Stimulated activated CD4-positive, alpha-beta T cell treated with anti-CD3 and anti-CD28 coated beads, Interleukin-2, amount 100 ng/mL, for 24 hours (primary cell): ENCODE results near the gene S1PR3.

ENCODE experiments used
- DNase-seq, 2 donors: peaks; one replicate each; pipeline ENCODE4 v3.0.0-alpha.2; 2020

The S1PR3 gene

DNA sequence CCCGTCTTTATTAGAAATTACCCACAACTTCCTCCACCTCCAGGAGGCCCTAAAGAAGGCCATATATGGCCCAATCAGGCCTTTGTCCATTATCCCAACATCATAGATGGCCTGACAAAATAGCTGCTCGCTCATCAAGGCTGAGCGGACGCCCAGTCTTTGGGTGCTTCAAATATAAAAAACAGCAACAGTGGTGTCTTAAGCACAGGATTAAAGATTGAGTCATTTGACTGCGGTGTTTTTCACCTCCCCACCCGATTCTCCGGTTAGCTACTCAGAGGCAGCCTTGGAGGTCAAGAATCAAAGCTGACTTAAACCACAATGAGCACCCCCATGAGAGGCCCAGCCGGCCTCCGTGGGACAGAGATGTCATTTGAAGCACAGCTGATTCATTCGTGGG, 18.8 kb downstream of the S1PR3 start:
- DNase-seq, result no peak

GRCh38 chr9:89010526-89011111, 19.4 kb downstream of the S1PR3 start:
- no peak for DNase-seq

DNA sequence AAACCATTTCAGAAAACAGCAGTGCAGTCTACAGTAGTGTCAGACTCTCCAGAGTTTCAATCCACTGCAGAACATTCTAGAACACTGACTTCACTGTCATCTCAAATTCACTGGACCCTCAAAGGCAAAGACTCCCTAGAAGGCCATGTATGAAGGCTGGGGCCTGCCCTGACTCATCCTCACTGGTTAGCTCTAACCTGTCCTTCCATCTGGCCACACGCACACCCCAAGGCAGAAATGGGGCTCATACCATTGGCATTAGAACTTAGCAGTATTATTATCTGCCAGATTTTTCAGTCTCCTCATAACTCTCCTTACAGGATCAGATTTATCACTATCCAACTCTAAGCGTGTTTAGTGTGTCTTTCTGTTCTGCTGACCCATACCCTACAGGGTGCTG, 20.4 kb downstream of the S1PR3 start:
- no peak for DNase-seq

DNA sequence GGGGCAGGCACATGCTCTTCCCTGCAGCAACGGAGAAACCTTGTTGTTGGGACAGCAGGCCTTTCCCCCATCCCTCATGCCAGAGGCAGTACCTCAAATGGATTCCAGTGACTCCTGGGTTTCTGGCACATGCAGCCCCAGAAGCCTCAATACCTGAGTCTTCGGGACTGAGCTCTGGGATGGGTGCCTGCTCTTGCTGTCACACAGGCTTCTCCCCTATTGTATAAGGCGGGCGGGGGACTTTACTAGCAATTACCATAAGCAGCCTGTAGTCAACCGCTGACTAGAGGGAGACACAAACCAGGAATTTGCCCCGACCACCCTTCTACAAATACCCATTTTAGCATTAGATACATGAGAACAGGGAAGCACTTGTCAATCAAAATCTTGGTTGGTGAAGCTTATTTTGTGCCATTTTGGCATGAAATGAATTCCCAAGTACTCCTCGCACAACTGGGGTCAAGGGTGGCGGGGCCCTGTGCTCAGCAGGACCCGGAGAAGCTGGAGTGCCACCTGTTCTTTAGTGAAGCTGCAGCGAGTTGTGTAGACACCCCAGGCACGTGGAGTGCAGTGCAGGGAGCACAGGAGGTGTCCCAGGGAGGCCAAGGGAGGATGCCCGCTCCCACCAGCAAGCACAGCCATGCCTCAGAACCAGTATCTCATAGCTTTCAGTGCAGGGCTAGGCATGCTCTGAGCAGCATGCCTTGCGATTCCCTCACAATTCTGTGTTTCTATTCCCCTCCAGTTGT, 21.2 kb downstream of the S1PR3 start:
- DNase-seq, result no peak

DNA sequence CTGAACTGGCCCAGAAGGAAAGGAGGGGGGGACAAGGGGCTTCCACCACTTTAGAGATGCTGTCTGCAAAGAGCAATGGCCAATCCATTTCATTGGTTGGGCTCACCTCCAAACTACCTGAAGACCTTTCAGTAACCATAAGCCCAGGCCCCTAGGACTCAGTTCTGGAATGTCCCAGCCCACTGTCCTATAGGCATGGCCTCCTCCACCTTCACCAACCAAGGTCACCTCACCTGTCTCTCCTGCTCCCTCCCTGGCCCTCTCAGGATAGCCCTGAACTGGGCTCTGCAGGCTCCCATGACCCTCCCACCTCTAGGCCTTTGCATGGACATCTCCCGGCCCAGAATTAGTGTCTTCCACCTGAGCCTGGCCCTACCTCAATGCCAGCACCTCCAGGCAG, 22.4 kb downstream of the S1PR3 start:
- no peak for DNase-seq

DNA sequence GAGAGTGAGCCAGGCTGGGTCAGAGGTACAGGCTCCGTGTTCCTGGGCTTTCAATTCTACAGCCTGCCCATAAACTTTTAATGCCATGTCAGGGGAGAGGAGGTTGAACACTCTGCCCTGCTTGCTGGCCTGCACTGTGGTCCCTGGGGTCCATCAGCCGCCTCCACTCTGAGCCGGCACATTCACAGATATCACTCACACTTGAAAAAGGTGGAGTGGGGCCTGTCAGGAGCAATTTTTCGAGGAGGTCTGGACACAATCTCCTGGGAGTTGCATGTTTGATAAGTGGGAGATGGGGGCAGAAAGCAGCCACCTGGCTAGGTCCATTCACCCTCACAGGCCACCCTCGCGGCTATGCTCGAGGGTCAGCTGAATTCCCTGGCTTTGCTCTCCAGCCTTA, 22.9 kb downstream of the S1PR3 start:
- DNase-seq, result no peak

- no peak for DNase-seq
These were observed 24.1 kb downstream of the S1PR3 start for GRCh38 chr9:89015336-89015735.

- DNase-seq, result no peak
These were observed 29.5 kb downstream of the S1PR3 start for GRCh38 chr9:89020754-89021153.

DNA sequence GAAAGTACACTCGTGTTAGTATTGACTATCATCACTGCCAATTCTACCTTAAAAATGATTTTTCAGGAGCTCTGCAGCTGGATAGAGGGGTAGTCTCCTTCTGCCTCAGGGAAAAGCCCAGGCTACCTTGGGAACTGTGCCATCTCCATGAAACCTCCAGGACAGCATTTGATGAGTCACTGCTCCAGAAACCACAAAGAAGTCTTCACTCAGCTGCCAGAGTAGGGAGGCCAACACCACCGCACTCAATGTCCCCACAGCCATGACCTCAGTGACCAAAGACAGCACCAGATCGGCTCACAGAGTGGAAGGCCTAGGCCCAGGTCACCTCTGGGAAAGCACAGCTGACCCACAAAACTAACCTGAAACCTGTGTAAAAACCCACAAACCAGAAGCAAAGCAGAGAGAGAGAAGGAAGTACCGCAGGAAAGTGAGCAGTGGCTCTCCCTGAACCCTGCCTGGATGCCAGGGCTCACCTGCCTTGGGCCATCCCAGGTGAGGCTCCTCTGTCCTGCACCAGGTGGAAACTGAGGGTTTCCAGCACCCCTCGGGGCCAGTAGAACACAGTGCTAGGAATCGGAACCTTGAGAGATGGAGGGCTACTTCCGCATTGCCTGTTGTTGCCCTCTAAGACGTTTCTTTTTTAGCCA, 30.0 kb downstream of the S1PR3 start:
- DNase-seq, result no peak

DNA sequence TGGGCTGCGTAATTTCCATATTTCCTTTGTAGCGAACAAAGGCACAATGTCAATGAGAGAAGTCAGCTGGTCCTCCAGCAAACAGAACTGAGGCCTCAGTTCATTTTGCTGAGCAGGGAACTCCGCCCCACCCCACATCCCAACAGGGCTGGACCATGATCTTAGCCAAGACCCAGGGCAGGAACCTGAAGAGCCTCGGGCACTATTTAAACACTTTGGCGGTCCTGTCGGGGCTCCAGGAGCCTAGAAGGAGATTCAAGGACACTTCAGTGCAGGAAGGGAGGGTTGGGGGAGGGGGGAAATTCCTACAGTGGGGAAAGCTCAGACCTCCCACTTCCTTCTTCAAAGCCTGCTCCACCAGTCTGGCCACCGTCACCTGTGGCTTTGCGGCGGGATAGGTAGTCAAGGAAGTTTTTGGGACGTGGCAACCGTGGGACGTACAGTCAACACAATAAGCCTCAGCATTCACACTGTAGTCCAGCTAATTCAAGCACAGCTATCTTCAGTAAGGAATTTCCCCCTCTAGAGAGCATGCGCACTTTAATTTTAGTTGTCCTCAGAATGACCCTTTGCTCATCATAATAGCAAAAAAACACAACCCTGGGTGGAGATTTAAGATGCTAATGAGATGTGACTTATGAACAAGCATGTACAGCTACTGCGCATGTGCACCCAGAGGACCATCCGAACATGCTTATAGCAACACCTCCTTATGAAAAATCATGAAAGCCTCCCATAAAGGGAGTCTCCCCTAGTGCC, 30.9 kb downstream of the S1PR3 start:
- DNase-seq, result no peak

DNA sequence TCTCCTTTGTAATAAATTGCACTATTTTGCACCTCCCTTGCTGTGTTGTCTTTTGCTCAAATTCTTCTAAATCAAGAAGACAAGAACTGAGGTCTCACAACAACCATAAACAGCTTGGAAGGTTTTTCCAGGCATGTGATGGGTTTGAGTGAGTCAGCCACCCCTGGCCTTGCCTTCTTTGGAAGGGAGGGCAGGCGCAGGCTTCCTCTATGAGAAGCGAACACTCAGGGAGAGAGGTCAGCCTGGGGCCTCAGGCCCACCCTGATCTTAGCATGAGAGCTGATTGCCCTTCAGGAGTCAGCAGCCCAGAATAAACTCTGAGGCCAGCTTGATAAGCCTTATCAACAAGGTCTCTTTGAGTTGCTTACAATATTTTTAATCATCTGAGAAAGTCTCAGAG, 31.6 kb downstream of the S1PR3 start:
- DNase-seq, result no peak

- no peak for DNase-seq
These were observed 32.5 kb downstream of the S1PR3 start for GRCh38 chr9:89023740-89024139.

DNA sequence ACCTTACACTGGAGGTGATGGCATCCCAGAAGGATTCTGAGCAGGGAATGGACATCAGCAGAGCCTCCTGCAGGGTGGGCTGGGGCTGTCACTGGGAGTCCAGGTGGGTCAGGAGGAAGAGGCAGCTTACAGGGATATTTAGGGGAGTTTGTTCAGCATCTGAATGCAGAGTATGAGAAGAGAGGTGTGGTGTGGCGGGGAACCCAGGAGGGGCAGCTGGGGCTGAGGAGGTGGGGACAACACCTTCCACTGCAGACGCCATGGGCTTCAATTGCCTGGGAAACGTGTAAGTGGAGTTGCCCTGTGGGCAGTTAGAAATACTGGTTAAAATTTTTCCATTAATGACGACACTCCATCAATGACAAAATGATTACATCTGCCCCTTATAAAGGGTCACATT, 33.5 kb downstream of the S1PR3 start:
- no peak for DNase-seq

- no peak for DNase-seq
These were observed 34.3 kb downstream of the S1PR3 start for GRCh38 chr9:89025553-89025952.

- no peak for DNase-seq
These were observed 35.6 kb downstream of the S1PR3 start for GRCh38 chr9:89026876-89027275.

DNA sequence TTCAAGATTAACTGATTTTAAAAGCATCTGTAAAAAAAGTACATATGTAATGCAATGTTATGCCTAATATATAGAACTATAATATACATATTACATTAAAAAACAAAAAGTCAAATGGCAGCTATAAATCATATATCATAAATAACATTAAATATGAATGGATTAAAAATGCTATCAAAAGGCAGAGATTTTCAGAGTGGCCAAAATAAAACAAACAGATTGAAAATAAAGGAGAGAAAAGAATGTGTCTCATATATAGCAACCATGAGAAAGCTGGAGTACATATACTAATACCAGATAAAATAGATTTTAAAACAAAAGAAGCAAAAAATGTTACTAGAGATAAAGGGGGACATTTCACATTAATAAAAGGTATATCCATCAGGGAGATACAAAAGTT, 38.5 kb downstream of the S1PR3 start:
- DNase-seq, result no peak

GRCh38 chr9:89032173-89032572, 40.9 kb downstream of the S1PR3 start:
- no peak for DNase-seq

DNA sequence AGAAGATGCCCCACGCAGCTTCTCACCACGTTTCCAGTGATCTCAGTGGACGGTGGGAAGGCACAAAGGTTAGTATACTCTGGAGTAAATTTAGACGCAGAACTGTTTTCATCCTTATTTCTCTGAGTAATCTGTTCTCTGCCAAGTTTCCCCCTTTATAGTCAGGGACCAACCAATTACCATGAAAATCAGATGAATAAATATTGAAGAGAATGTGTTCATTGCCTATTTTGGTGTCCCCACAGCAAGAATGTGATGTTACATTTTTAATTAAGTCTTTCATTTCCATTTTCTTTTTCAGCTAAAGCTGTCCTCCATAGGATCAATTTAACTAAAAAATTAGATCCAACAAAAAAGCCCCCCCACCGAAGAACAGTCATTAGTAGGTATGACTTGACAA, 41.4 kb downstream of the S1PR3 start:
- DNase-seq, result no peak

DNA sequence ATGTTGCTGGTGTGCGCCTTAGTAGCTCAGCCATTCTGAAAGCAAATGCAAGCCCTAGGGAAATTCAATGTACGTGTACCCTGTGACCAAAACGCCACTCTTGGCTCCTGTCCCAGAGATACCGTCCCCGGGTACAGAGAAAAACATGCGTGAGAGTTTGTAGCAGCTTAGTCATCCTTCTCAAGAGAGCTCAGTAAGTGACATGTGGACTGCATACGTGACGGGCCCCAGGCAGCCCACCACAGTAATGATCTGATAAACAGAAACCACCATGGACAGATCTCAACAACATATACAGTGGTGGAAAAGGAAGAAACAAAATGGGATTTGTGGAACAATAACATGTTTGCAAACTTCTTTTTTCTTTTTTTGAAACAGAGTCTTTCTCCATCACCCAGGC, 45.1 kb downstream of the S1PR3 start:
- DNase-seq, result no peak

- no peak for DNase-seq
These were observed 45.6 kb downstream of the S1PR3 start for GRCh38 chr9:89036891-89037290.

DNA sequence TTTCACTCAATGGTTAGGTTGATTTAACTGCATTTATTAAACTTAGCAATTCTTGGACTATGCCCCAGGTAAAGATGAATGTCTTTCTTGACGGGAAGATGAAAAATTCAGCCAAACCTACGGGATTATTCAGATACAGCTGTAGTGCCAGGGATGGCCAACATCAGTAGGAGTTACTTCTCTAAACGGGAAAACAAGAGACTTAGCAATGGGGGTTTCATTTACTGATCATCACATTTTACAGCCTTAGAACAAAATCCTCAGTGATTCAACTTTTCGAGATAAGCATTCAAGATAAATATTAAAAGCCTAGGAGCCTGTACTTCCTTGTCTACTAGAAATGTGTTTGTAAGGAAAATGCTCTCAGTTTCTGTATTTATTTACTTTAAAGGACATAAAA, 46.1 kb downstream of the S1PR3 start:
- DNase-seq, result no peak

DNA sequence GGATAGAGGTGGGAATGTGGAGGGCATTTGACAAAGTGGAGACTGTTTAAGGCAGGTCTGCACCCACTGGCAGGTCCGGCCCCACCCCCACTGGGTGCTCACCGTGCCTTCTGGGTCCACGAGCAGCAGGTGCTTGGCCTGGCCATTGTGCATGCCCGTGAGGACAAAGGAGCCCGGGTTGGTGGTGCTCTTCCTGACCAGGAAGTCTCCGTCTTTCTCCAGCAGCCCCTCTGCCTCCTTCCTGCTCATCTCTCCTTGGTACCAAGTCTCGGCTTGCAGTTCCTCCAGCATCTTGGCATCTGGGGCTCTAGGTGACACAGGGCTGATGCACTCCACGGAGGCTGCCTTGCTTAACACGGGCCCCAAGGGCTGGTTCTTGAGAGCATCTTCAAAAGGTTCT, 46.6 kb downstream of the S1PR3 start:
- DNase-seq, result no peak

DNA sequence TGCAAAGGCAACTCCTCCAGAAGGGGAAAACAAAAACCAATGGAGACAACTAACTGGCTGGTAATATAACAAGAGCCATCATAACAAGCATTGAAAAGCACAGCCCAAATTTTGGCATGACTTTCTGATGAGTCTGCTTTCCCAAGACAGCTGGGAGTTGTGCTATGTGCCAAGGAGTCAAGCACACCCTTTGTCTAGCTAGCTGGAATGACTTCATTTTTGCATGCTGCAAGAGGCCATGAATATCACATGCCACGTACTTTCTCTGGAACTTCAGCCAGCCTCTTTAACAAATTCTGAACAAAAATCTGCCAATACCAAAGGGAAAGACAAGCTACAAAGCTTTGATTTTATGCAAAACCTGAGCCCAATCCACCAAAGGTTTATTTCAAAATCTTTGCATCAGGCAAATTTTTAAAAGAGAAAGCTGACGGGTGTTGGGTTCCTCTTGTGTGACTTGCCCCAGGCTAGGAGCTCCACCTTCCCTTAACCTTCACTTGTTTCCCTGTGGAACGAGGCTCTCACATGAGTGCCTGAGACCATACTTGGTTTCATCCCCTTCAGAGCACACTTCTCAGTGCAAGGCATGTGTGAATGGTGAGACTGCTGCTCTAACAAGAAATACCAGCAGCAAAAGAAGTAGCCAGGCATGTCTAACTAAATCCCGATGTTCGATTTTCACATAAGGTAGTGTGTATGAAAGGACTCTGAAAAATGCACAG, 47.3 kb downstream of the S1PR3 start:
- no peak for DNase-seq
